Measurements from ENCODE around the gene GMNC.

Gene GMNC

DNA sequence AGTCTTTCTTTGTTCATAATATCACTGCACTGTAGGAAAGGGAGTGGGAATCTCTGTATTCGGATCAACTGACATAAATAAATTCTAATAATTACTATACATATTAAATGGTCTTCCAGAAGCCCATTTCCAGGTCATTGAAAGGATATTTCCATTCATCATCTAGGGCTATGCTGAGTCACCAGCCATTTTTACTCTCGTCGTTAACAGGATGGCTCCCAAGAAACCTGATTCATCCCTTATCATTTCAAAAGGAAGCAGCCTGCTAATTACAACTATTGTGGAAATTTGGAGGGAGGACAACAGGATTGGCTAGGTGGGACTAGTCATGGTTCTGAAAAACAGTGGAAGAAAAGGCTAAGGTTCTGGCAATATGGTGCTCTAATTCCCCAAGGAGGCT is 13.6 kb downstream of the GMNC start:
- no peak overlapping the region for H3K27ac ChIP-seq
- no peaks in the 10 kb centered on the region for H3K9me3 ChIP-seq
- no peaks in the 10 kb centered on the region for H4K20me1 ChIP-seq
- H3K36me3 ChIP-seq = no peaks in the 10 kb centered on the region
- H3K9ac ChIP-seq = no peak overlapping the region
- H3K27me3 ChIP-seq = no peaks in the 10 kb centered on the region
- H3K4me3 ChIP-seq = no peak overlapping the region
- H3K4me1 ChIP-seq = no peaks in the 10 kb centered on the region
- no peak for TF ChIP-seq Cebpa-rat (IDR thresholded peaks at IDR 0.05)
- H3K4me2 ChIP-seq = no peak overlapping the region

DNA sequence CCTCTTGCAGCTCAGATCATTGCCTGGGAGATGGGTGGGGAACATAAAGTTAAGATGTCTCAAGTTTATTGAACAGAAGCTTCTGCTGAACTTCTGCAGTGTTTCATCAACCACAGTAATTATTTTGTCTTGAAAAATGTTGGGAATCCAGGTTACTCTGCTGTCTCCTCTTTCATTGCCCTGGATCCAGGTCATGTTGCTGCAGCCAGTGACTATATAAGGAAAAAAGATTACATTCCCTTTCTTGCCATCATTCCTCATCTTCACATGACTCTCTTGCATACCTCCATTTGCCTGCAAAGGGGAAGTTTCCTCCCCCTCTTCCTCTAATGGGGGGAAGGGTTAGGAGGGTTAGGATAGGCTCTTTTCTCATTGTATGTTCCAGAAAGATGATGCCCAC is 15.1 kb downstream of the GMNC start:
- H3K4me1 ChIP-seq = no peaks in the 10 kb centered on the region
- H3K27ac ChIP-seq = no peak overlapping the region
- H3K9ac ChIP-seq = no peak overlapping the region
- no peaks in the 10 kb centered on the region for H4K20me1 ChIP-seq
- H3K4me2 ChIP-seq = no peak overlapping the region
- no peaks in the 10 kb centered on the region for H3K27me3 ChIP-seq
- no peak overlapping the region for H3K4me3 ChIP-seq
- TF ChIP-seq Cebpa-rat (IDR thresholded peaks at IDR 0.05) = no peak
- no peaks in the 10 kb centered on the region for H3K36me3 ChIP-seq
- no peaks in the 10 kb centered on the region for H3K9me3 ChIP-seq

DNA sequence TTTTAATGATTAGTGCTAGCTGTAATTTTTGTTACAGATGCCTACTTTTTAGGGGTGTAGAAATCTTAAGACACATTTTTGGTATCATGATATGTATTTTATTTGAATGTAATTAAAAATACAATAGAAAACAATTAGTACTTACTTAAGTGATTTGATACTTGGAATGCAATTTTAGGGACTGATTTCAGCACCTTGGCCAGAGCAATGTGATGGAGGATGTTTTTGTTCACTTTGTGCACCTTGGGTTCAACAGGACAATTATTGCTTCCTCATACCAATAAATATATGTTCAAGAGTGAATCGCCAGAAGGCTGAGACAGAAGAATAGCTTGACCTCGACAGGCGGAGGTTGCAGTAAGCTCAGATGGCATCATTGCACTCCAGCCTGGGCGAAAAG is 22.3 kb downstream of the GMNC start:
- Histone ChIP-seq H3K27ac (no peak overlapping the region), H3K36me3 (no peaks in the 10 kb centered on the region), H4K20me1 (no peaks in the 10 kb centered on the region), H3K4me1 (no peaks in the 10 kb centered on the region), H3K9me3 (no peaks in the 10 kb centered on the region), H3K9ac (no peak overlapping the region), H3K4me3 (no peak overlapping the region), H3K27me3 (no peaks in the 10 kb centered on the region), H3K4me2 (no peak overlapping the region)
- no peak for TF ChIP-seq Cebpa-rat (IDR thresholded peaks at IDR 0.05)

DNA sequence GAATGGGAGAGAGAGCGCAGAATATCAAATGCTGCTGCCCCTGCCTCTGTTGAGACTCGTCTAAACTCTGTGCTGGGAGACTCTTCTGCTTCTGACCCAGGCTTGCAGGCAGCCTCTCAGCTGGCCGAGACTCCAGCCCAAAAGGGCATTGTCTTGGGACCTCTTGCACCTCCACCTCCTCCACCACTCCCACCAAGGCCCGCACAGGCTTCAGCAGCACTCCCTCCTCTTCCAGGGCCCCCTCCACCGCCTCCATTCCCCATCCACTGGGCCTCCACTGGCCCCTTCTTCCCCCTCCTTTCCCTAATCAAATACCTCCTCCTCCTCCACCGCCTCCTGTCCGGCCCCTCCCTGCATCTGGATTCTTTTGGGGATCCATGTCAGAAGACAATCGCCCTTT is 31.3 kb downstream of the GMNC start:
- Histone ChIP-seq H3K4me3 (no peak overlapping the region), H3K4me2 (no peak overlapping the region), H3K9ac (no peak overlapping the region), H3K9me3 (no peaks in the 10 kb centered on the region), H3K36me3 (no peaks in the 10 kb centered on the region), H3K27me3 (no peaks in the 10 kb centered on the region), H4K20me1 (no peaks in the 10 kb centered on the region), H3K4me1 (no peaks in the 10 kb centered on the region), H3K27ac (no peak overlapping the region)
- no peak for TF ChIP-seq Cebpa-rat (IDR thresholded peaks at IDR 0.05)

DNA sequence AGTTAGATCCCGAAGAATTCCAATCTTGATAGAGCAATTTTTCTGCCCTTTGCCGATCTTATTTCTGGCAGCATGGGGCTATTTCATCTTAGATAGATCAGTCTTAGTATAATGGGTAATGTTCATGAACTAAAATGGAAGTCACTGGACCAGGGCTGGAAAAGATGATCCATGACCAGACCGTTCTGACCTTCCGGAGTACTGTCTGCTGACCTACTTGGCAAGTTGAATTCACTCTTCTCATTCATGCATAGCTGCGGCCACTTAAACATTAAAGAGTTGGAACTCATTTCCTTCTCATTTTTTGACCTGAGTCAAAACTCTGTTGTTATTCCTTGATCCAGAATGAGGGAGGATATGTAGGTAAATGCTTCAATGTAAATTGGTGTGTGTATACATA is 32.5 kb downstream of the GMNC start:
- Histone ChIP-seq H3K9ac (no peak overlapping the region), H3K4me2 (no peak overlapping the region), H3K9me3 (no peaks in the 10 kb centered on the region), H3K27me3 (no peaks in the 10 kb centered on the region), H3K4me3 (no peak overlapping the region), H4K20me1 (no peaks in the 10 kb centered on the region), H3K27ac (no peak overlapping the region), H3K4me1 (no peaks in the 10 kb centered on the region), H3K36me3 (no peaks in the 10 kb centered on the region)
- TF ChIP-seq Cebpa-rat (IDR thresholded peaks at IDR 0.05) = no peak

DNA sequence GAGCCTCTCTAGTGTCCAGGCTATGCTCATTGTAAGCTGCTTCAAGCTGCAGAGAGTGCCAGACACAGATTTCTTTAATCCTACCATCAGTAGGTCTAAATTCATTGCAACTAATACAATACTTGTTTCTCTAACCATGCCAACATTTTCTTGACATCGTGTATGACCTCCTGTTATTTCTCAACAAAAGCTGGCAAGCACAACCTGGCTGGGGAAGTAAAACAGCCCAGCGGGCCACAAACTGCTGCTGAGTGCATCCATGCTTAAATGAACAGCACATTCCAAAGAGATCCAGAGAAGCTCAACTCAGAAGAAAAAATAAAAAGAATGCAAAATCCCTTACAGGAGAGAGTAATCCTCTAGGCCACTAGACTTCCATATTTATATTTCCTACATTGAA is 36.5 kb downstream of the GMNC start:
- Histone ChIP-seq H4K20me1 (no peaks in the 10 kb centered on the region), H3K9ac (no peak overlapping the region), H3K27ac (no peak overlapping the region), H3K9me3 (no peaks in the 10 kb centered on the region), H3K4me1 (no peaks in the 10 kb centered on the region), H3K36me3 (no peaks in the 10 kb centered on the region), H3K27me3 (no peaks in the 10 kb centered on the region), H3K4me3 (no peak overlapping the region), H3K4me2 (no peak overlapping the region)
- TF ChIP-seq Cebpa-rat (IDR thresholded peaks at IDR 0.05) = no peak

DNA sequence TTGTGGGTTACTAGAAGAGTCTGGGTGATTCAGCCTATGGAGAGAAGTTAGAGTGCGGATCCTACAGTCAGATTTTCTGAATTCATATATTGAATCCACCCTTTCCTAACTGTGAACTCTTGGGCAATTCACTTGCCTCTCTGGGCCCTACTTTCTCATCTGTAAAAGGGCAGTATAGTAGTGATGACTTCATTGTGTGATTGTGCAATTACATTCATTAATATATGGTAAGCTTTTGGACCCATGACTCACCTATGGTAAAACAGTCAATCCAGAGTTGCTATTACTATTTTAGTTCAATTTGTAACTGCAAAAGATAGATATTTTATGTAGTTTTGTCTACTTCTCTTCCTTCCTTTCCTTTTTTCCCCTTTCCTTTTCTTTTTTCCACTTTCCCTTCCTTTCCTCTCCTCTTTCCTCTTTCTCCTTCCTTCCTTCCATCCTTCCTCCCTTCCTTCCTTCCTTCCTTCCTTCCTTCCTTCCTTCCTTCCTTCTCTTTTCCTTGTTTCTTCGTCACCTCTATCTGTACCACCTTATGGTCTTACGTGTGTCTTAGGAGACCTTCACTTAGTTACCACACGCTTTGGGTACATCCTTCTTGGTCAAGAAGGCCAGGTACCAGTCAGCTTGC is 37.0 kb downstream of the GMNC start:
- Histone ChIP-seq H3K9ac (no peak overlapping the region), H3K9me3 (no peaks in the 10 kb centered on the region), H3K27me3 (no peaks in the 10 kb centered on the region), H3K27ac (no peak overlapping the region), H3K4me2 (no peak overlapping the region), H3K4me3 (no peak overlapping the region), H3K4me1 (no peaks in the 10 kb centered on the region), H3K36me3 (no peaks in the 10 kb centered on the region), H4K20me1 (no peaks in the 10 kb centered on the region)
- no peak for TF ChIP-seq Cebpa-rat (IDR thresholded peaks at IDR 0.05)

DNA sequence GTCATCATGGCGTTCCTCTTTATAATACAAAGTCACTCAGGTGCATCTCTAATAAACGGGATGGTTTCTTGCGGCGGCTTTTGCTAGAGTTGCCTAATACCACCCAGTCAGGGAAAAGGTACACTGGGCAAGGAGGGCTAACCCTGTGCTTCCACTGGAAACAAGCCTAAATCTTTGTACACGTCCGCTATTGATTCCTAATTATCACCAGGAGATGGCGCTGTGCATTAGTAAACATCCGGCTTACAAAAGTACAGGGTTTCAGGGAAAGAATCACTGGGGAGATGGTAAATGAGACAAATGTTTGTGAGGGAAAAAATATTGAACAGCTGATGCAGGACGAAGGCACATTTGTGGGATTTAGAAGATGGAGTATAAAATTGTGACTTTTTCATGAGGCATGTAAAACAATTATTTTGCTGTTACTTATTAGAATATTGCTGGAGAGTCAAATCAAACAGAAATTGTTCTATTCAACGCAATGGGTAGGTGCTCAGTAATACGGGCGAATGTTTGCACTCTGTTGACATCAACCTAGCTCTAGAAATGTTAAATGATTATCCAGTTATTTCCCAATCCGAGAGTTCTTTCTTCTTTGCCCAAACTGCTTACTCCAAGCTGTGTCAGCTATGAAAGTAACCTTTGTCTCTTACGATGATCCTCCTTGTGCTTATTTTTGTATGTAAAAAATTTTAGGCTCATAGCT is 50.6 kb downstream of the GMNC start:
- Histone ChIP-seq H3K4me3 (no peak overlapping the region), H3K9me3 (no peaks in the 10 kb centered on the region), H3K27me3 (no peaks in the 10 kb centered on the region), H3K4me2 (no peak overlapping the region), H3K36me3 (no peaks in the 10 kb centered on the region), H4K20me1 (no peaks in the 10 kb centered on the region), H3K9ac (no peak overlapping the region), H3K27ac (no peak overlapping the region), H3K4me1 (no peaks in the 10 kb centered on the region)
- no peak for TF ChIP-seq Cebpa-rat (IDR thresholded peaks at IDR 0.05)

DNA sequence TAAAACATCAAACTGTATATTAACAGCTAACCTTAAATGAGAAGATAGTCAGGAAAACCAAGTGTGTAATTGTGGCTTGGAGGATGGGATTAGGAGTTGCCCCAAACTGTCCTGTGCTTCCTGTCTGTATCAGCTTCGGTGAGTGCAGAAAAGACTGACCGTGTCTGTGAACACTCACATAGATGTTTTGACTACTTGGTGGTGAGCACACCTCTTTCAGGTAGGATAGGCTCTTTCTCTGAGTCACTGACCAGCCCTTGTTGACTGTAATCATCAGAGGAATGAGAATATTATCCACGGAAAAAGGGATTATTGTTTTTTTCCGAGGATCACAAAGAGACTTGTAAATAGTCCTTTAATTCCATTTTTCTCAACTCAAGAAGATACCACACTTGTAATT is 51.5 kb downstream of the GMNC start:
- no peak overlapping the region for H3K9ac ChIP-seq

DNA sequence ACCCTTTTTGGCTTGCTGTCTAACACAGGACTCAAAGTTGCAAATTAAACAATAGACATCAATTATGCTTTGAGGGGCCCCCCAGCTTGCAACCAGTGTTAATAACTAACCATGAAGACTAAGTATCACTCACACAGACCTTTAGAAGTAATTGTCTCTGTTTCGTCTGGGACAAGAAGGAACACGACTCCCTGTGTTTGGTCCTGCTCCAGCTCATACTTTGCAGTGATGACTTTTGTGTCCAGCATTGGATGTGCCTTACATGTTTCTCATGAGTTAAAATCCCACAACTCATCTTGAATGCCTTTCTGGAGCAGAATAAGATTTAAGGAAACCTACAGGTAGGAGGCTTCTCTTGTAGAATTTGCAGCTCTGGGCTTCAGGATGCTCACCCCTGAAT is 53.1 kb downstream of the GMNC start:
- no peaks in the 10 kb centered on the region for H3K9me3 ChIP-seq
- no peak overlapping the region for H3K27ac ChIP-seq
- no peak overlapping the region for H3K9ac ChIP-seq
- H3K4me1 ChIP-seq = no peaks in the 10 kb centered on the region
- H3K4me3 ChIP-seq = no peak overlapping the region
- H3K27me3 ChIP-seq = no peaks in the 10 kb centered on the region
- H3K4me2 ChIP-seq = no peak overlapping the region
- no peaks in the 10 kb centered on the region for H4K20me1 ChIP-seq
- TF ChIP-seq Cebpa-rat (IDR thresholded peaks at IDR 0.05) = no peak
- no peaks in the 10 kb centered on the region for H3K36me3 ChIP-seq

More for the DNA sequence above, 51.5 kb downstream of the GMNC start:
- H3K4me1 ChIP-seq = no peaks in the 10 kb centered on the region
- TF ChIP-seq Cebpa-rat (IDR thresholded peaks at IDR 0.05) = no peak
- no peak overlapping the region for H3K4me2 ChIP-seq
- H4K20me1 ChIP-seq = no peaks in the 10 kb centered on the region
- no peaks in the 10 kb centered on the region for H3K9me3 ChIP-seq
- H3K27ac ChIP-seq = no peak overlapping the region
- H3K27me3 ChIP-seq = no peaks in the 10 kb centered on the region
- H3K4me3 ChIP-seq = no peak overlapping the region
- H3K36me3 ChIP-seq = no peaks in the 10 kb centered on the region
